Thymus (tissue), 11 donors: ENCODE measurements around the gene PLLP. TPM values are rescaled to one million over a fixed set of nuclear protein-coding genes. Genes with fewer than 3 reads are reported as not detected.
A peak's percentile ranks its signal among the peaks of the same experiment; 100 is the strongest.

Source experiments
- DNase-seq, 9 donors: peaks; one replicate each; pipeline ENCODE4 v3.0.0-alpha.2; 2013; ENCODE audit warnings: low spot score in 9 of 9, low read depth in 6 of 9, missing footprints in 1 of 9
- H3K27ac ChIP-seq, 2 donors: one replicate each; pipeline ENCODE4 v1.5.1; 2013; ENCODE audit warnings: control low read depth in 1 of 2, low read depth in 1 of 2, low read length in 1 of 2, mild to moderate bottlenecking in 1 of 2, moderate library complexity in 1 of 2
- H3K27me3 ChIP-seq, 2 donors: one replicate each; pipeline ENCODE4 v1.5.1; 2013; ENCODE audit warnings: low read length in 1 of 2; ENCODE audit not compliant: control insufficient read depth in 2 of 2, insufficient read depth in 1 of 2
- H3K36me3 ChIP-seq, 2 donors: one replicate each; pipeline ENCODE4 v1.5.1; 2013; ENCODE audit warnings: low read length in 1 of 2, mild to moderate bottlenecking in 1 of 2, moderate library complexity in 1 of 2; ENCODE audit not compliant: control insufficient read depth in 2 of 2, insufficient read depth in 2 of 2
- H3K4me1 ChIP-seq, 2 donors: one replicate each; pipeline ENCODE4 v1.5.1; 2013; ENCODE audit warnings: low read length in 2 of 2; ENCODE audit not compliant: control insufficient read depth in 2 of 2, insufficient read depth in 2 of 2
- H3K4me3 ChIP-seq, 2 donors: one replicate each; pipeline ENCODE4 v1.5.1; 2013; ENCODE audit warnings: low read length in 2 of 2, control low read depth in 1 of 2, mild to moderate bottlenecking in 1 of 2
- H3K9me3 ChIP-seq, 2 donors: one replicate each; pipeline ENCODE4 v1.5.1; 2013; ENCODE audit warnings: low read length in 1 of 2, mild to moderate bottlenecking in 1 of 2; ENCODE audit not compliant: control insufficient read depth in 2 of 2, insufficient read depth in 1 of 2
- WGBS: extraction: QIAGEN DNeasy Blood & Tissue Kit; methylation state at CpG from one replicate; pipeline ENCODE4 v1.1.7; 2013; 5-methylcytosine and 5-hydroxymethylcytosine counted together
- polyA plus RNA-seq: library from polyadenylated mRNA; stranded (reverse); fragments of 200-250 nt; gene quantifications from one replicate; pipeline ENCODE4 v1.2.3, GENCODE V29; 2013
- total RNA-seq: library from RNA; stranded (reverse); fragments of 120-200 nt; gene quantifications from one replicate; pipeline ENCODE4 v1.2.4, GENCODE V29; 2013
- donor health status: healthy.

The PLLP gene
- total and polyA plus RNA-seq, 2 donors, result 1.2 to 4.9 TPM

- 97% methylated on average over 16 of the region's 16 CpGs for WGBS
- H3K9me3 ChIP-seq, result peaks cover 5 to 8% of the 10 kb centered on the region in 2 donors
- H3K27me3 ChIP-seq, result no peaks in the 10 kb centered on the region
- DNase-seq, result no peak
- H3K36me3 ChIP-seq, result peaks cover 21 to 27% of the 10 kb centered on the region in 2 donors
- H3K4me1 ChIP-seq, result peaks cover 2 to 18% of the 10 kb centered on the region in 2 donors
- no peak overlapping the region for H3K4me3 ChIP-seq
- no peak overlapping the region for H3K27ac ChIP-seq
Observed at GRCh38 chr16:57256601-57257395, 27.7 kb downstream of the PLLP start.

DNA sequence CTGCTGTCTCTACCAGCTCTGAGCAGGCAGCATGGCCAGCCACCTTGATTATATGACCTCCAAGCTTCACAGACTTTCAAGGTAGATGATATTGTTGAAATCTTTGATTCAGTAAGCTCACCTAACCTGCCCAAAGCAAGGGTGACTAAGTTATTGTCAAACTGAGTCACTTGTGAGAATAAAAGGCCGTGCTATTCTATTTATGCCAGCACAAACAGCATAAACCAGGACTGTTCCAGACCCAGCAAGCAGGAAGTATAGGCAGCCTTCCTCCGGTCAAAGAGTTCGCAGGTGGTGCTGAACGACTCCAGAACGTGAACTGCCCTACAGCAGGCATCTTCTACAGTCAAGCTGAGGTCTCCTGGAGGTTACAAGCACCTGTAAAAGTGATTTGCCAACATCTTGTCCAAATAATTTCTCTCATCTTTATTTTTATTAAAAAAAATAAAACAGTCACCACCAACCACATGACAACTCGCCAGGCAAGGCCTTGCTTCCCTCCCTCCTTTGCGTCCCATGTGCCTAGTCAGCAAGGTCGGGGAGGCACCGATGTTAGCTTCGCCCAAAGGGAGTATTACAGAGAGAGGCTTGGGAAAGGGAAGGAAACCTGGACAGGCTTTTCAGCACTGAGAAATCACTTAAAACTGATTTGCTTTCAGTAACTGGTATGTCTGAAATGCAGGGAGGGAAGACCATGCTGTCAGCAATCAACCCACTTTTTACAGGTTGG, 28.6 kb downstream of the PLLP start:
- H3K36me3 ChIP-seq, result peaks cover 30 to 36% of the 10 kb centered on the region in 2 donors
- no peak for DNase-seq
- H3K4me1 ChIP-seq, result peaks cover 2 to 18% of the 10 kb centered on the region in 2 donors
- no peaks in the 10 kb centered on the region for H3K27me3 ChIP-seq
- WGBS, result 97% methylated on average over 10 of the region's 10 CpGs
- peaks cover 5 to 13% of the 10 kb centered on the region in 2 donors for H3K9me3 ChIP-seq
- H3K4me3 ChIP-seq, result no peak overlapping the region
- H3K27ac ChIP-seq, result no peak overlapping the region

DNA sequence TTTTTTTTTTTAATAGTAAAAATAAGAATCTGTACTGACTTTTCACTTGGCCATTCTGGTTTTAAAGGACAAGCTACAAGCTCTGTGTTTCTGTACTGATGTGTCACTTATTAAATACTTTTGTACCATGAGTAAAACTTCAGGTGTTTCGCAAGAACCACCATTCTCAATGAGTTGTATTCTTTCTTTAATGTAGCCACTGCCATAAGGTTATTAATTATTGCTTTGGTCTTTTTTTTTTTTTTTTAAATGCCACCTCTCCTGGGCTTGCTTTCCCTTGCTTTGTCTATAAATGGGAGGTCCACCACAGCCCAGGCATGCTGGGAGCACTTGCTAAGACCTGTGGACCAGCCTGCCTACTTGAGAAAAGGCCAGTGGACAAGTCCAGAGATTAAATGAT, 31.0 kb downstream of the PLLP start:
- Histone ChIP-seq H3K4me1 (no peaks in the 10 kb centered on the region), H3K4me3 (no peak overlapping the region), H3K27ac (no peak overlapping the region), H3K36me3 (peaks cover 51 to 58% of the 10 kb centered on the region in 2 donors), H3K27me3 (no peaks in the 10 kb centered on the region), H3K9me3 (peaks cover 5 to 13% of the 10 kb centered on the region in 2 donors)
- no peak for DNase-seq
- 98% methylated on average over 1 of the region's 1 CpG for WGBS

GRCh38 chr16:57252148-57252721, 32.2 kb downstream of the PLLP start:
- Histone ChIP-seq H3K9me3 (peaks cover 5 to 13% of the 10 kb centered on the region in 2 donors), H3K27me3 (no peaks in the 10 kb centered on the region), H3K4me1 (no peaks in the 10 kb centered on the region), H3K4me3 (no peak overlapping the region), H3K27ac (no peak overlapping the region), H3K36me3 (peaks cover 58 to 61% of the 10 kb centered on the region in 2 donors)
- WGBS, result 98% methylated on average over 6 of the region's 6 CpGs
- DNase-seq, result no peak

DNA sequence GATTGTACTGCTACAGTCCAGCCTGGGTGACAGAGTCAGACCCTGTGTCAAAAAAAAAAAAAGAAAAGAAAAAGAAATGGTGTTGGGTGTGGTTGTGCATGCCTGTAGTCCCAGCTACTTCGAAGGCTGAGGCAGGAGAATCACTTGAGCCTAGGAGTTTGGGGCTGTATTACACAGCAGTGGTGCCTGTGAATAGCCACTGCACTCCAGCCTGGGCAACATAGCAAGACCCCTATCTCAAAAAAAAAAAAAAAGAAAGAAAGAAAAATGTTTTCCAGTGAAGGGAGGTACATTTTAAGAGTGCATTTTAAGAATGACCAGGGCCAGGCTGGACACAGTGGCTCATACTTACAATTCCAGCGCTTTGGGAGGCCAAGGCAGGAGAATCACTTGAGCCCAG, 33.1 kb downstream of the PLLP start:
- DNase-seq, result no peak
- WGBS, result 96% methylated on average over 2 of the region's 2 CpGs

GRCh38 chr16:57245472-57246113, 38.9 kb downstream of the PLLP start:
- Histone ChIP-seq H3K27ac (peak overlapping the region in 1 of 2 donors; percentile 68), H3K4me1 (peaks cover 5 to 10% of the 10 kb centered on the region in 2 donors), H3K27me3 (no peaks in the 10 kb centered on the region), H3K9me3 (no peaks in the 10 kb centered on the region), H3K36me3 (peaks cover 19 to 32% of the 10 kb centered on the region in 2 donors), H3K4me3 (peak overlapping the region; percentile 70 to 76)
- DNase-seq, result peak in 1 of 9 donors; percentile 27
- WGBS, result 7% methylated on average over 28 of the region's 28 CpGs

More for the DNA sequence above, 33.1 kb downstream of the PLLP start:
- no peak overlapping the region for H3K27ac ChIP-seq
- H3K4me1 ChIP-seq, result no peaks in the 10 kb centered on the region
- H3K27me3 ChIP-seq, result no peaks in the 10 kb centered on the region
- peaks cover 5 to 13% of the 10 kb centered on the region in 2 donors for H3K9me3 ChIP-seq
- peaks cover 52 to 64% of the 10 kb centered on the region in 2 donors for H3K36me3 ChIP-seq
- H3K4me3 ChIP-seq, result no peak overlapping the region

DNA sequence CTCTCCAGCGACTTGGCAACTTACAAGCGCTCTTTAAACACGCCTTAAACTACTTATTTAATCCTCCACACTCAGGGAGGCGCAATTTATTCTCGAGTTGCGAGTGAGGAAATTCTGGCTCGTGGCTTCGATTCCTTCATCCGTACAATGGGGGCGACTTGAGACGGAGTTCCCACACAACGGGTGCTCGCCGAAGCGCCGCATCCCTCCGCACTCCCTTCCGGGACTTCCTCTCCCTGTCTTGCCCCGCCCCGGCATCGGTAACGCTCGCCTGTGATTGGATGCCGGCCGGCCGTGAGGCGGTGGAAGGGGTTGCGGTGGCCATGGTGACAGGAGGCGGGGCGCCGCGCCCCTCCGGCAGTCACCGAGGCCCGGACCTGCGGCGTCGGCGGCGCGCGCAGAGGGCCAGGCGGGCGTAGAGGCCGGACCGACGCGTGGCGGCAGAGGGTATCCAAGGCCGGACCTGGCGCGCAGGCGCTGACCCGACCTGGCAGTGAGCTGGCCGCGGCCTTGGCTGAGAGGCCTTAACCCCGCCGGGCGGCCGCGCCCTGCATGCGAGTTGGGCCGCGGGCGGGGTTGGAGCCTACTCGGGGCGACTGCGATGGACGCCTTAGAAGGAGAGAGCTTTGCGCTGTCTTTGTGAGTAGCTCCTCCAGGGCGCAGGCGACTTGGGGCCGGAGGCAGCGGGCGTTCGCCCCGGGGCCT, 39.6 kb downstream of the PLLP start, which contains the start of gene ARL2BP:
Gene ARL2BP (plus strand): TSS at position 493 of the 705 bp plus-strand sequence. CDS start 109 bp downstream, at position 602.
- H3K4me1 ChIP-seq, result peaks cover 5 to 10% of the 10 kb centered on the region in 2 donors
- no peaks in the 10 kb centered on the region for H3K9me3 ChIP-seq
- H3K27me3 ChIP-seq, result no peaks in the 10 kb centered on the region
- WGBS, result under 1% methylated on average over 77 of the region's 77 CpGs
- peak within 1 kb of the TSS; percentile 82 for H3K27ac ChIP-seq
- peak; percentile 82 to 98 (median 93) for DNase-seq
- H3K36me3 ChIP-seq, result peaks cover 13 to 26% of the 10 kb centered on the region in 2 donors
- peak within 1 kb of the TSS; percentile 70 to 76 for H3K4me3 ChIP-seq

DNA sequence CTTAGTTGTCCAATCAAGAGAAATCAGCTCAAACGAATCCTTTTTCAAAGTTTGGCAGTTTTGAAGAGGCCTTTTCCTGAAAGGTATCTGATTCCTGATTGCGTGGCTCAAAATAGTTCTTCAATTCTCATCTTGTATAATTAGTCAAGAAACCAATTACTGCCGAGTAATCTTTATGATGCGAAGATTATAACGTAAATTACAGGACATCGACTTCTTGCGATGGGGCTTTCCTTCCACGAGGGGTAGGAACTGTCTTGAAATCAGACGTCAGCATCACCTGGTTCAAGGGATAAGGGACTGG, 40.1 kb downstream of the PLLP start:
- peak overlapping the region; percentile 70 to 76 for H3K4me3 ChIP-seq
- H3K4me1 ChIP-seq, result peaks cover 5 to 10% of the 10 kb centered on the region in 2 donors
- H3K36me3 ChIP-seq, result peaks cover 8 to 21% of the 10 kb centered on the region in 2 donors
- no peaks in the 10 kb centered on the region for H3K9me3 ChIP-seq
- DNase-seq, result no peak
- H3K27me3 ChIP-seq, result no peaks in the 10 kb centered on the region
- WGBS, result 9% methylated on average over 9 of the region's 9 CpGs
- peak overlapping the region; percentile 82 for H3K27ac ChIP-seq
